NCI-H2227 (cell line): ENCODE measurements around the gene TRIM31.

Experiments
- DNase-seq: peaks from one replicate; lab custom pipeline; 2025; ENCODE audit not compliant: unreplicated experiment; lab: John Stamatoyannopoulos, UW

TRIM31 gene, protein sequence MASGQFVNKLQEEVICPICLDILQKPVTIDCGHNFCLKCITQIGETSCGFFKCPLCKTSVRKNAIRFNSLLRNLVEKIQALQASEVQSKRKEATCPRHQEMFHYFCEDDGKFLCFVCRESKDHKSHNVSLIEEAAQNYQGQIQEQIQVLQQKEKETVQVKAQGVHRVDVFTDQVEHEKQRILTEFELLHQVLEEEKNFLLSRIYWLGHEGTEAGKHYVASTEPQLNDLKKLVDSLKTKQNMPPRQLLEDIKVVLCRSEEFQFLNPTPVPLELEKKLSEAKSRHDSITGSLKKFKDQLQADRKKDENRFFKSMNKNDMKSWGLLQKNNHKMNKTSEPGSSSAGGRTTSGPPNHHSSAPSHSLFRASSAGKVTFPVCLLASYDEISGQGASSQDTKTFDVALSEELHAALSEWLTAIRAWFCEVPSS

DNA sequence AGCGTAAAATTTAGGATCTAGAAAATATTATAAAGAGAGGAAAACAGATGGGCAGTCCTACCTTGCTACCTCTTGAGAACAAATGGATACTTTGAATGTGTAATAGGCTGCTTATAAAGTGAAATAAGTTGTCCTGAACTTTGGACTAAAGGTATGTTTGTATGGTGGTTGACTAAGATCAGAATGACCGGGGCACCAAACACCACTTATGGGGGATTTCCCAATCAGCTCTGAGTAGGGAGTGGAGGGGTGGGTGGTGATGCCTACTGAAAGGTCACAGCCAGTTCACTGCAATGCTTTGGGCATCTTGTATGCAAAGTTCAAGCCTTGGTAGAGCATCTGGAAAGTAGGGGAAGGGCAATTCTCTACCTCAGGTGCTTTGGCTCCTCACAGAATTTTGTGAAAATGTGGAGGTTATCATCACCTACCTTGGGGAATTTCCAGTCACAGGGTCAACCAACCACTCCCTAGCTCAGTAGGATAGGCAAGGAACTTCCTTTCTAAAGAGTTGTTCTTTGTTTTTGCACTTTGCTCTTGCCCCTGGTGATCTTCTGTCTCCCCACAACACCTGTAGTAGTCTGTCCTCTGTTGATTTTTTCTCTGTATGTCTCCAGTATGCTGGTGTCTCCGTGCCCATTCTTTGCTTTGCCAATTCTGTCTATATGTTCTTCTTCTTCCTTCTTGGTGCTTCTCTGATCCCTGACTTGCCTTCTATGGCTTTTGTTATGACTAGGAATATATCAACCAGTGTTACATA lies at the start of gene TRIM31:
TSS of gene TRIM31 (minus strand) at position 88 of the 757 bp plus-strand sequence. CDS start 285 bp downstream, outside the sequence.
- no peak for DNase-seq

DNA sequence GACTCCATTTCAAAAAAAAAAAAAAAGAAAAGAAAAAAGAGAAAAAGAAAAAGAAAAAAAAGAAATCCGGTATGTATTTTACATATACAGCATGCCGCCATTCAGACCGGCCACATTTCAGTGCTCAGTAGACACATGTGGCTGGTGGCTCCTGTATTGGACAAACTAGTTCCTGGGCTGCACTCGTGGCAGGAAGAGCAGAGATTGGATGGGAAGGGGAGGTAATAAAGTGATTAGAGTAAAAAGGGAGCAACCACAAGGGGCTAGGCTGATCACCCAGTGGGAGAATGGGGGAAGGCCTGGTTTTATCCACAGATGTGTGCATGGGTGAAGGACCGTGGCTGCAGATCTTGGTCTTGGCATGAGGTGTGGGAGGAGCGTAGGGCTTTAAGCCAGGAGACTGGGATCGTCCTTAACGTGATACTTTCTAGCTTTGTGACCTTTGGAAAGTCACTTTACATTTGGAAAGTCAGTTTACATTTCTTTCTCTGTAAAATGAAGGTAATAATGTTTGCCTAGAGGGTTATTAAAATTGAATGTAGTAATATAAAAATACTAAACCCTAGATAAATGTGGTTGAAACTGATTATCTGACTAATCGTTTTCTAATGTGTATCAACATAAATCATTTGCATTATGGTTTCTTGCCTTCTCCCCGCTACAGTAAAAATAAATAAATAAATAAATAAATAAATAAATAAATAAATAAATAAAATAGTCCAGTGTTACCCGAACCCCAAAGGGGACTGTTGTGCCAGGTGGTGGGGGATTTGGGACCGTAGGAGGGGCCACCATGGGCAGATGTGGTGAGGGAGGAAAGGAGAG lies 49.6 kb upstream of the TRIM31 start:
- DNase-seq: no peak

DNA sequence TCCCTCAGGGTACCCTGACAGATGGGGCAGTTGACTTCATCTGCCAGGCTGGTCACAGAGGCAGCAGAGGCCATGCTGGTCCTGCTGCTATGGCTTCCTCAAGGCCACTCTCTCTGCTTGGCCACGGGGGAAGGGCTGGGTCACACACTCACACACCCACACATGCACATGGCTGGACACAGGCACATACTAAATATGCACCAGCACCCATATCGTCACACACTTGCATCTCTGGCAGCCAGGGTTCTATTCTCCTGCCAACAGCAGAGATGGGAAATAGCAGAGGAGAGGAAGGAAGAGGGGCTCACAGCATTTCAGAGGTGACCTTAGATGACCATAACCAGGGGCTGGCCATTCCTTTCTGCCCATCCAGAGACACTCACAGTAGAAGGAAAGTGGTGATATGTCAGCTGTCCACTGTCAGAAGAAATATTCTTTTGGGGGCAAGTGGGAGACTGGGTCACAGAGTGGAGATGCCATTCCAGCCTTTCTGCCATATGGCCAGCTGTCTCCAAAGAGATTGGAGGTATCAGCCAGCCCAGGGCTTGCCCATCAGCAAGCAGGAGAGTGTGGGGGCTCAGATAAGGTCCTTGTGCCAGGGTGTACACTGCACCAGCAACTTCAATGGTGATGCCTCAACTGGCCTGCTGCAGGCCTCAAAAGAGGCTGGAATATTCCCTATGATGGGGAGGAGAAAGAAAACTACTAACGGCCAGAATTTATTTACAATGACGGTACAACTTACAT lies 48.1 kb upstream of the TRIM31 start, which contains the start of gene TRIM10:
TSS of gene TRIM10 (minus strand) at position 427 of the 747 bp plus-strand sequence. CDS start at position 74, 353 bp downstream.
- no peak for DNase-seq

DNA sequence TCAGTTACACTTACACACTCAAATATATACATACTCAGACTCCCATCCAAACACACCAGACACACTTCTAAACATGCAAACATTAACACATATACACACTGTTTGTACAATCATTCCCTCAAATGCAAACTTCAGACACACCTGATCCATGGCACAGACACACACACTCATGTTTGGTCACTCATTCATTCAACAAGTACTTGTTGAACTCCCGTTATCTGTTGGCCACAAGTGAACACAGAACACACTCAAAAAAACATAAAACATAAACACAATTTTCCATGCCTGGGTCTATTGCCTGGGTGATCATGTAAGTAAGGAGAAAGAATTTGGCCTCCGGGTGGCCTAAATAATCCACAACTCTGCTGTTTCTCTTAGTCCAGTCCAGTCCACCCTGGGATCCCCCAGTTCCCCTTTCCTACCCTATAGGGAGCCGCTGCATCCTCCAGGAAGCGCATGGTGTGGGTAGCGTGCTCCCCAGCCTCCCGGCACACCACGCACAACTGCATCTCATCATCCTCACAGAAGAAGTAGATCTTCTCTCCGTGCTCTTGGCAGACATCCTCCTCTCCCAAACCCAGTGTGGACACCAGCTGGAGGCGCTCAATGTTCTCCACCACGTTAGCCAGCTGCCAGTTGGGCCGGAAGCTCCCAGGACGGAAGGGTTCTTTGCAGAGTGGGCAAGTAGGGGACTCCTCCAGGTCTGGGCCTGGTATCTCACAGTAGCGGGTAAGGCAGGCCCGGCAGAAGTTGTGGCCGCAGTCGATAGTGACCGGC lies 47.3 kb upstream of the TRIM31 start:
- DNase-seq: no peak

DNA sequence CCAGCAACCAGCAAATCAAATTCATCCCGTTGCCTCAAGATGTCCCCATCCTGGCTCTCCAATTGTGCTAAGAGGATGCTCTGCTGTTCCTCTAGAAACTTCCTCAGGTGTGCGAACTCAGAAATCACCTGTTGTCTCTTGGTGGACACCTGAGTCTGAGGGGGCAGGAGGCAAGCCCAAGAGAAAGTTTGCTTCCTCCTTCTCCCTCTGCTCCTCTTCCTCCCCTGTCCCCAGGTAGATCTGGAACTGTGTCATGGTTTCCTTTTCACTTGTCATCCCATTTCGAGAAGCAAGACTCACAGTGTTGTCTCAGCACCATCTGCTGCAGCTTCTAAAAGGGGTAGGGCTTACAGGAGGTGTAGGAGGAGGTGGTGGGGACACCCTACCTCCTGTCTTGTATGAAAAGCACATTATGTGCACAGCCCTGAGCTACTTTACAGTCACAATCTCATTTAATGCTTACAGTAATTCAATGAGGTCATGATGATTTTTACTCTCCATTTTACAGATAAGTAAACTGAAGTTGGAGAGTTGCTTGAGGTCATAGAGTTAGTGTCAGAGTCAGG lies 45.7 kb upstream of the TRIM31 start:
- DNase-seq: no peak

DNA sequence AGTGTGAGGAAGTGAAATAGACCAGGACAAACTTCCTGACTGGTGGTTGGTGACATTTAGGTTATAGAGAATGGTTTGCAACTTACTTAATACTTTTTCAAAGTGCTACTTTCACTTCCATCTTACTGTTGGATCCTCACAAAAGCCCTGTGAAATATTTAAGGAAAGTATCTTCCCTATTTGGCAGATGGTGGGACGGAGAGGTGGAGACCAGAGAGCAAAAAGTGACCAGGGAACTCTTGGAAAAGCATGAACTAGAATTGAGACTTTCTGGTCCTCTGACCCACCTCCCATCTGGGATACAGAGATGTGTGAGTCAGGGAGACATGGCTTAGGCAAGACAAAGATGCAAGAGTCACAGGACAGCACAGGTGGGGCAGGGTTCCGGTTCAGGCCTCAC lies 45.1 kb upstream of the TRIM31 start:
- DNase-seq: no peak

DNA sequence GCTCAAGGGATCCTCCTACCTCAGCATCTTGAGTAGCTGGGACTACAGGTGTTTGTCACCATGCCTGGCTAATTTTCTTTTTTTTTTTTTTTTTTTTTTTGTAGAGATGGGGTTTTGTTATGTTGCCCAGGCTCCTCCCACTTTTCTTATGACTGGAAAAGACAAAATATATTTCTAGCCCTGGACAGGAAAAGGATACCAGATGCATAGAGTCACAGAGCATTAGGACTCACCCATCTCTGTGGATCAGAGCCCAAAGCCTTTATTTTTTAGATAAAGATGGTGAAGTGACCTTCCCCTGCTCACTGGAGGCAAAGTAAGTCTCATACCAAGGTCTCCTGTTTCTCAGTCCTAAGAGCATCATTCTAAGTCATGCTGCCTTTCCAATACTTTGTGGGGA lies 44.7 kb upstream of the TRIM31 start:
- DNase-seq: no peak

DNA sequence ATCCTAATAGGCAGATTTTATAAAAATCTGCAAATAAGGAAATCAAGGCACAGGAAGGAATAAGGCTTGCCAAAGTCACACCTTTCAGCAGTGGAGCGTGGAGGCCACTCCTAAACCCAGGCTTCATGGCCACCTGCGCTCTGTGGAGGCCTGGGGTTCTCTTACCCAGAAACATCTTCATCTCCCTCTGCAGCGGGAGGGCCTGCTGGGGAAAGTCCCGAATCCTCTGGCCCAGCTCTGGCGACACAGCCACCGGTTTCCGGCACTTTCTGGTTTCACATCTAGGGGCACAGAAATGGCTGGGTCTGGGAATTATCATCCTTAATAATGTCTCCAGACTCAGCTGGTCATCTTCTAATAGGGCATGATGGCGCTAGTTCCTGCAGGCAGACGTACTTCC lies 43.9 kb upstream of the TRIM31 start:
- DNase-seq: no peak

DNA sequence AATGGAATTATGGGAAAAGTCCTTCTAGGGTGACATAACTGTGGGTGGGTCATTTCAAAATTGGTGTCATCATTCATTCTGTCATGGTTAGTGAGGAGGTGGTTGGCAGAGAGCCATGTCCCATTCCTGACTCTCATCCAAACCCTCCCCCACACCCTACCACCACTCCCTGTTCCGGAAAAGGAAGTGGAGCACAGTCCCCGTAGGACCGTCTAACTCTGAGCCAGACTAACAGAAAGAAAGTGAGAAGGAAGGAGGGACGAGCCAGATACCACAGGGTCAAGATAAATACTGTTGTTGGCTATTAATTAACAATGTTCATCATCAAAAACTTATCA lies 43.3 kb upstream of the TRIM31 start:
- no peak for DNase-seq

DNA sequence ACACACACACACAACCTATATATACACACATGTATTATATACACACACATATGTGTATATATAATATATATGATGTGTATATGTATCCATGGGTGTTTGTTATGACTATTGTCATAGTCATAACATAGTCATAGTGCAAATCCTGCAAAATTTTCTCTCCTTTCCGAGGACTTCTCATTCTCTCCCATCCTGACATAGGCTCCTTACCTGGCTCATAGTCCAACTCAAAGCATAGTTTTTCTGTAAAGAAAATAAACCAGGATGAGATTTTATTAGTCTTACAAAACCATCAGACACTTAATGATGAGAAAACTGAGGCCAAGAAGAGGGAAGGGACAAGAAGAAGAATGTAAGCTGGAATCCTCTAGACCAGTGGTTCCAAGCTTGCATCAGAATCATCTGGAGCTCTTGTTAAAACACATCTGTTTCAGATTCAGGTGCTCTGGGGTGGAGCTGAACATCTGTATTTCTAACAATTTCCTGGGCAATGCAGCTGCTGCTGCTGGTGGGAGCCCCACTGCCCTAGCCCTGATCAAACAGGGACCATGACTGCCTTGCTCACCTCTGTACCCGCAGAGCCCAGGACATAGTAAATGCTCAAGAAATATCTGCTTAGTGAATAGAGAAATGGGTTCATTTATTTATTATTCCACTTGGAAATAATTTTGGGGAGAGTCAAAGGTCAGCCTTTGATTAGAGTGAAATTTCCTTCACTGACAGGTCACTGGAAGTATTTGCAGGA lies 42.8 kb upstream of the TRIM31 start:
- DNase-seq: no peak

DNA sequence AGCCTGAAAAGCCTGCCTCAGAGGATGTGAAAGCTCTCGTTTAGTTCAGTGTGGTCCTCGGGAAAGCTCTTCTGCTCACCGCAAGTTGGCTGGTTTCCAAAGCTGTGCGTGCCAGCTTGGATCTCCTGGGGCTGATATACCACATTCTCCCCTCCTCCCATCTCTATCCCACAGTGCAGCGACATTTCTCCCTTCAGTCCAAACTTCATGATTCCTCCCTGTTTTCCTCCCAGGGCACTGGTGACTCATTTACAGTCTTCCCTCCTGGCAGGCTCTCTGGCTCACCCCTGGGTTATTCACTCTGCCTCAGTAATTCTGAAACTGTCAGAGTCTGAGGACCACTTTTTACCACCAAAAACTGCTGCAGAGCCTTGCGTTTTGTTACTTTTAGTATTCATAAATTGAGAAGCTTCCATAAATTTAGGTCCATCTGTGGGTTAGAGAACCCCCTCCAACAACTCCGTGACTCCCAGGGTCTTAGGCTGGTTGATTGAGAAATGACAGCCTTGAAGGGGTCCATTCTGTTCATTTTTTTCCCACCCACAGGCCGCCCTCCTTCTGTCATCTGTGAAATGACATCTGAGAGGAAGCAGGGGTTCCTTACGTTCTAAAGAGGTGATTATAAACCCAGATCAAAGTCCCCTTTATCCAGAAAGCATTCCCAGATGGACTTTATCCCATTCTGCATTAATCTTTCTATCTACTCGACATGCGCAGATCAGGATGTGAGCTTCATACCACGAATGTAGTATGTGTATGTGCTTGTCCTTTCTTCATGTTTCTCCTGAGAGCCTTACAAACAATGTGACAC lies 42.0 kb upstream of the TRIM31 start:
- DNase-seq: no peak

DNA sequence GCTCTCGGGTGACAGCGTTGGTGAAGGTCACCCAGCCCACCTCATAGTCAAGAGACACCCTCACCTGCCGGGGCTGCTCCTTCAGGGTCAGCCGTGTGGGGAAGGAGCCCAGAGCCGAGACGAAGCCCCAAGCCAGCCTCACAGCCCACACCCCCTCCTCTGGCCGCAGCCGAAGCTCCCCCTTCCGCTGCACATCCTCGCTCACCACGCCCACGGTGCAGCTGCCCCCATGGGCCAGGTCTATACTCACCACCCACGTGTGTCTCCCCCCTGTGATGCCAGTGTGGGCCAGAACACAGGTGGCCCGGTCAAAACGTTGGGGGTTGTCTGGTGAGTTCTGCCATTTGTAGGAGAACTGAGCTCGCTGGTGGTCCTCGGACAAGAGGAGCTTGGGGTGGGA lies 41.2 kb upstream of the TRIM31 start:
- DNase-seq: no peak

DNA sequence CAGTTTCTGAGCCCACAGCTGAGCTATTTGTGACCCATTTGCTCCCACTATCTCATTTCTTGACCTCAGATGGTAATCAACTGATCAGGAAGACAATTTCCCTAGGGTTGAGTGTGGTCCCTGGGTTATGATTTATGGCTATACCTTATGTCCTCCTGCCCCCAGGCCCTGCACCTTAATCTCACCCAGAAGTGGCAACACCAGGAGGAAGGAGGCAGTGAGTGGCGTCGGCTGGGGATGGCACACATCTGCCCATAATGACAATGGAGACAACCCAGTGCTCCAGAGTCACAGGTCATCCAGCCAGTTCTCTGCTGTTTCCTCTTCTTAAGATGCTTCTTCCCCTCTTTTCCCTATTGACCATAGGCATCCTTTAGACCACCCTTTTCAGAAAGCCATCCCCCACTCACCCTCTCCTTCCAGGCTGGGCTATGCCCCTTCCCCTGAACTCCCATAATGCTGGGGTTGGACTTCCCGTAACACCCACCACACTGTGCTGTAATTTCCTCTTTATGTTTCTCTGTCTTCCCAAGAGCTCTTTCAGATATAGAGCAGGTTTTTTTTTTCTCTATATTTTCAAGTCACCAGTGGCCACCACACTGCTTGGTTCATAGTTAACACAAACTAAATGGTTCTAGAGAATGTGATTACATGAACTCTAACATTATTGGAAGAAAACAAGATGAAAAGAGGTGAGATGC lies 40.2 kb upstream of the TRIM31 start:
- no peak for DNase-seq

DNA sequence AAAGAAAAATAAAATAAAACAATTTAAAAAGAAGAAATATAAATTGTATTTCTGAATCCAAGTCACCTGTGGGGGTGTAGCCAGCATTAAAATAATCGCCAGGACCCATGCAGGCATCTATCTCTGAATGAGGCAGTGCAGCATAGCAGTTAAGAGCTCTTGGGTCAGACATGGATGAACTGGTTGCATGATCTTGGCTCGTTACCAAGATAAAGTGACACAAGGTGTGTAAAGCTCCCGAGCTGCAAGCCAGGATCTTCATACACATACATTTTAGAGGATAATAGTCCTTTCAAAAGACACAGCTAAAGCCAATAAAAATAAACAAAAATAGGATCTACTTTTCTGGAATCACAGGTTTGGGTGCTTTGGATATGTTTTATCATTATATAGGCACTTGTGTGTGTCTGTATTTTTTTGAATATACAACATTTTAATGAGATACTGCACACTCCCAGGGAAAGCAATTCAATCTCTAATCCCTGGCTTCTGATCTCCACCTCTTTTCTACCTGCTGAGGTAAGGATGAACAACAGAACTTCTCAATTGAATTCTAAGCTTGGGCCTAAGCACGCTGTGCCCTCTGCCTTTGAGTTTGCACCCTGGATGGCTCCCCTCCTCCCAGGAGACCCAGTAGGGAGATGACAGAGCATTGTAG lies 39.3 kb upstream of the TRIM31 start:
- DNase-seq: no peak

DNA sequence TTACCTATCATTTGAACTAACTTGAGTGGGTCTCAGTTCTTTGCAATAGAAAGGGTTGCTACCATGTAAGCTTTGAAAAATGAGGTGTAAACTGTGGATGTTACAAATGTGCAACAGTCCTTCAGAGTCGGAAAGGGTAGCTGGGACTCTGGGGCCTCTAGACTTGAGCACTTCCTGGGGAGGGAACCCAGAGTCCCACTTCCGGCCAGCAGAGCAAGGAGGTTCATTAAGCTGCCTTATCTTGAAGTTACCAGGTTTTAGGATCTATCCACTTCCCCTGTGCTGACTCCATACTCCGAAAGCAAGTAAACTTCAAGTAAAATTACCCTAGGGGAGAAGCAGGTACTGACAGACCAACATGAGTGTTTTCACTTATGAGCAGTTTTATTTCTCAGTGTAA lies 38.7 kb upstream of the TRIM31 start:
- no peak for DNase-seq

DNA sequence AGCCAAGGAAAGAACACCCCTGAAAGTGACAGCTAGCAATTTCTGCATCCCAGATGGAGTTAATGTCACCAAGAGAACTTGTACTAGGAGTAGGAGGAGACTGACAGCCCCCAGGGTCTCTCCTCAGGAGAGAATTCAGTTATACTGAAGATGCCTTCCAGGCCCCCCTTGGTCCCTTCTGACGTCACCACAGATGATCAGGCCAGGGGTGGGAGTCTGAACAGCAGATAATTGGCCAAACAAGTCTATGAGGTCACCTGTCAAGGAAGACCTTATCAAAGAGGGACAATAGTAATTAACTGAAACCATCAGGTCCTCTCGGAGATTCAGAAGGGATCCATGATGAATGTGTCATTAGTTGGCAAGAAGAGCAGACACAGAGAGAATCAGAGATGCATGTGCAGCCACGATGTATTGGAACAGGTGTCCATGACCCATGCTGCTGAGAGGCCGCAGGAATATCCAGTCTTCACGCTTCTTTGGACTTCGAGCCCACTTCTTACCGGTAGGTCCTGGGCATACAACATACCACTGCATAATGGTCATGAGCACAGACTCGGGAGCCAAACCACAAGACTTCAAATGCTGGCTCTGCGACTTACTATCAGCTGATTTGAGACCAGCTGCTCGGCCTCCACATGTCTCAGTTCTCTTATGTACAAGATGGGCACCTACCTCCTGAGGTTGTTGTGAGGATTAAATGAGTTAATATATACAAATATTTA lies 37.9 kb upstream of the TRIM31 start:
- no peak for DNase-seq
